Effector memory CD4-positive, alpha-beta T cell (primary cell): ENCODE measurements around the gene CDH4.

Source experiments
- DNase-seq, 3 donors: peaks; one replicate each; pipeline ENCODE4 v3.0.0-alpha.2; 2020
- H3K27ac ChIP-seq: 2 replicates; pipeline ENCODE4 v1.7.0; 2013; ENCODE audit warnings: mild to moderate bottlenecking, low read length, moderate library complexity; ENCODE audit not compliant: insufficient read depth, poor library complexity, severe bottlenecking
- H3K27me3 ChIP-seq: replicated peaks from 2 replicates; pipeline ENCODE4 v1.7.0; 2013; ENCODE audit warnings: mild to moderate bottlenecking, low read length; ENCODE audit not compliant: insufficient read depth, control insufficient read depth, poor library complexity, severe bottlenecking
- H3K36me3 ChIP-seq: 2 replicates; pipeline ENCODE4 v1.7.0; 2013; ENCODE audit warnings: mild to moderate bottlenecking, low read length, moderate library complexity; ENCODE audit not compliant: control insufficient read depth, insufficient read depth
- H3K4me1 ChIP-seq: 2 replicates; pipeline ENCODE4 v1.7.0; 2013; ENCODE audit warnings: low read length, mild to moderate bottlenecking; ENCODE audit not compliant: control insufficient read depth, insufficient read depth, poor library complexity, severe bottlenecking
- H3K4me3 ChIP-seq: 2 replicates; pipeline ENCODE4 v1.7.0; 2013; ENCODE audit warnings: low read length, low read depth, mild to moderate bottlenecking; ENCODE audit not compliant: insufficient read depth, poor library complexity, severe bottlenecking
- H3K9me3 ChIP-seq: 2 replicates; pipeline ENCODE4 v1.7.0; 2013; ENCODE audit warnings: mild to moderate bottlenecking, low read length, moderate library complexity; ENCODE audit not compliant: control insufficient read depth

Gene CDH4

GRCh38 chr20:61861054-61861841, 609.2 kb downstream of the CDH4 start:
- H3K9me3 ChIP-seq = no peaks in the 10 kb centered on the region
- no peak overlapping the region for H3K27ac ChIP-seq
- no peaks in the 10 kb centered on the region for H3K4me1 ChIP-seq
- H3K4me3 ChIP-seq = no peak overlapping the region
- H3K27me3 ChIP-seq = no peaks in the 10 kb centered on the region
- no peaks in the 10 kb centered on the region for H3K36me3 ChIP-seq
- no peak for DNase-seq

- Histone ChIP-seq H3K36me3 (no peaks in the 10 kb centered on the region), H3K9me3 (no peaks in the 10 kb centered on the region), H3K27ac (no peak overlapping the region), H3K4me1 (no peaks in the 10 kb centered on the region), H3K27me3 (no peaks in the 10 kb centered on the region), H3K4me3 (no peak overlapping the region)
- DNase-seq = no peak
These were observed 609.8 kb downstream of the CDH4 start for GRCh38 chr20:61861858-61862257.

GRCh38 chr20:61862881-61863280, 610.8 kb downstream of the CDH4 start:
- no peaks in the 10 kb centered on the region for H3K27me3 ChIP-seq

GRCh38 chr20:61864481-61864880, 612.4 kb downstream of the CDH4 start:
- no peaks in the 10 kb centered on the region for H3K9me3 ChIP-seq
- H3K27me3 ChIP-seq = no peaks in the 10 kb centered on the region
- H3K4me1 ChIP-seq = no peaks in the 10 kb centered on the region
- no peak overlapping the region for H3K4me3 ChIP-seq
- DNase-seq = no peak
- no peak overlapping the region for H3K27ac ChIP-seq
- H3K36me3 ChIP-seq = no peaks in the 10 kb centered on the region

More at GRCh38 chr20:61862881-61863280, 610.8 kb downstream of the CDH4 start:
- Histone ChIP-seq H3K27ac (no peak overlapping the region), H3K9me3 (no peaks in the 10 kb centered on the region), H3K36me3 (no peaks in the 10 kb centered on the region), H3K4me1 (no peaks in the 10 kb centered on the region), H3K4me3 (no peak overlapping the region)
- DNase-seq = no peak

GRCh38 chr20:61865353-61865752, 613.3 kb downstream of the CDH4 start:
- Histone ChIP-seq H3K4me3 (no peak overlapping the region), H3K27ac (no peak overlapping the region), H3K36me3 (no peaks in the 10 kb centered on the region), H3K9me3 (no peaks in the 10 kb centered on the region), H3K4me1 (no peaks in the 10 kb centered on the region), H3K27me3 (no peaks in the 10 kb centered on the region)
- DNase-seq = no peak

GRCh38 chr20:61866165-61866564, 614.1 kb downstream of the CDH4 start:
- Histone ChIP-seq H3K36me3 (no peaks in the 10 kb centered on the region), H3K4me3 (no peak overlapping the region), H3K4me1 (no peaks in the 10 kb centered on the region), H3K27me3 (no peaks in the 10 kb centered on the region), H3K9me3 (no peaks in the 10 kb centered on the region), H3K27ac (no peak overlapping the region)
- DNase-seq = no peak

- no peak for DNase-seq
- H3K36me3 ChIP-seq = no peaks in the 10 kb centered on the region
- no peaks in the 10 kb centered on the region for H3K27me3 ChIP-seq
- H3K4me3 ChIP-seq = no peak overlapping the region
- no peak overlapping the region for H3K27ac ChIP-seq
- no peaks in the 10 kb centered on the region for H3K9me3 ChIP-seq
- no peaks in the 10 kb centered on the region for H3K4me1 ChIP-seq
These were observed 615.9 kb downstream of the CDH4 start for GRCh38 chr20:61868006-61868405.

- Histone ChIP-seq H3K9me3 (no peaks in the 10 kb centered on the region), H3K36me3 (no peaks in the 10 kb centered on the region), H3K27ac (no peak overlapping the region), H3K4me1 (no peaks in the 10 kb centered on the region), H3K27me3 (no peaks in the 10 kb centered on the region), H3K4me3 (no peak overlapping the region)
- DNase-seq = no peak
These were observed 616.5 kb downstream of the CDH4 start for GRCh38 chr20:61868466-61869090.

- H3K27ac ChIP-seq = no peak overlapping the region
- no peaks in the 10 kb centered on the region for H3K36me3 ChIP-seq
- H3K9me3 ChIP-seq = no peaks in the 10 kb centered on the region
These were observed 617.9 kb downstream of the CDH4 start for GRCh38 chr20:61869750-61870507.

GRCh38 chr20:61871160-61871559, 619.1 kb downstream of the CDH4 start:
- no peak overlapping the region for H3K27ac ChIP-seq
- DNase-seq = no peak
- H3K36me3 ChIP-seq = no peaks in the 10 kb centered on the region
- H3K9me3 ChIP-seq = no peaks in the 10 kb centered on the region
- H3K27me3 ChIP-seq = no peaks in the 10 kb centered on the region
- H3K4me3 ChIP-seq = no peak overlapping the region
- no peaks in the 10 kb centered on the region for H3K4me1 ChIP-seq

More at GRCh38 chr20:61869750-61870507, 617.9 kb downstream of the CDH4 start:
- H3K4me1 ChIP-seq = no peaks in the 10 kb centered on the region
- DNase-seq = no peak
- H3K27me3 ChIP-seq = no peaks in the 10 kb centered on the region
- no peak overlapping the region for H3K4me3 ChIP-seq
